ENCODE measurements around the gene GOLIM4.

DNA sequence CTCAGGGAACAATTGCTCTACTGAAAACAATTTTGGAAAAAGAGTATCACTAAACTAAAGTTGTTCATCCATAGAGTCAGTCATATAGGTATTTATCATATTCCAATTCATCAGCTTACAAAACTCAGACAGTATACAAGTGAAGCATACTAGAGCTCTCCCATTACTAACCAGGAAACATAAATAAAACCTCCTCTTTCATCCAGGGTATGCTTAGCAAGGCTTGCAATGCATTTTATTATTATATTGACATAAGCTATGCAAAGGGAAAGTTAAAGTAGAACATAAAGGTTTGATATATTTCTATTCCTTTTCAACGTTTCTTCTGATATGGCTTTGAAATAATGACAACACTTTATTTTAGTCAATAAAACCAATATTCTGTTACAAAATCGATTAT, 106.7 kb downstream of the GOLIM4 start:
- TF ChIP-seq CTCF (conservative IDR thresholded peaks at IDR 0.05 in 1 of 2, IDR thresholded peaks at IDR 0.05 in 1 of 2; ENCODE audit: extremely low read depth in 1 of 2, insufficient read depth in 1 of 2, low read depth in 1 of 2, low read length in 2 of 2) (no peak), EZH2 (IDR thresholded peaks at IDR 0.05; ENCODE audit: borderline replicate concordance, low read length) (no peak)
